ENCODE measurements around the gene TNC.

DNA sequence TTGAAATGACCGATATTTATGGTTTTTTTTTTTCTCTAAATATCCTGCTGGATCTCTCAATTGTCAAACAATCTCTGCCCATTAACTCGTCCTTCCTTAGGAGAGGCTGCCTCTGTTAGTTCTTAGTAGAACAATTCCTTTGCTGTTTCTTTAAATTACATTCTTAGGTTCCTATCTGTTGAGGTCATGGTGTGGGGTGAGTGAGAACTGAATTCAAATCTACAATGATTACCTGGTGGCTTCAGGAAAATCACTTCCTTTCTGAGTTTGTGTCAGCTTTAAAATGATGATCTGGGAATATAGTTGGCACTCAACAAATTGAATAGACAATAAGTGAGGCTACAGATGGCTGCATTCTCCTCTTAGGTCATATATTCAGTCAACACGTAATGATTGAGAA is 105.5 kb downstream of the TNC start:
- TF ChIP-seq, protein P1, sequence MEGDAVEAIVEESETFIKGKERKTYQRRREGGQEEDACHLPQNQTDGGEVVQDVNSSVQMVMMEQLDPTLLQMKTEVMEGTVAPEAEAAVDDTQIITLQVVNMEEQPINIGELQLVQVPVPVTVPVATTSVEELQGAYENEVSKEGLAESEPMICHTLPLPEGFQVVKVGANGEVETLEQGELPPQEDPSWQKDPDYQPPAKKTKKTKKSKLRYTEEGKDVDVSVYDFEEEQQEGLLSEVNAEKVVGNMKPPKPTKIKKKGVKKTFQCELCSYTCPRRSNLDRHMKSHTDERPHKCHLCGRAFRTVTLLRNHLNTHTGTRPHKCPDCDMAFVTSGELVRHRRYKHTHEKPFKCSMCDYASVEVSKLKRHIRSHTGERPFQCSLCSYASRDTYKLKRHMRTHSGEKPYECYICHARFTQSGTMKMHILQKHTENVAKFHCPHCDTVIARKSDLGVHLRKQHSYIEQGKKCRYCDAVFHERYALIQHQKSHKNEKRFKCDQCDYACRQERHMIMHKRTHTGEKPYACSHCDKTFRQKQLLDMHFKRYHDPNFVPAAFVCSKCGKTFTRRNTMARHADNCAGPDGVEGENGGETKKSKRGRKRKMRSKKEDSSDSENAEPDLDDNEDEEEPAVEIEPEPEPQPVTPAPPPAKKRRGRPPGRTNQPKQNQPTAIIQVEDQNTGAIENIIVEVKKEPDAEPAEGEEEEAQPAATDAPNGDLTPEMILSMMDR (IDR thresholded peaks at IDR 0.05; ENCODE audit: poor library complexity), result no peak
- no peak for TF ChIP-seq EZH2 (IDR thresholded peaks at IDR 0.05; ENCODE audit: borderline replicate concordance)
